GM18505 (cell line): Measurements from ENCODE around the gene FBXO8.

ENCODE experiments used
- ATAC-seq: cut with Tn5 transposase; IDR thresholded peaks from one replicate; pipeline ENCODE4 v1.9.1; 2021; ENCODE audit not compliant: unreplicated experiment
- POLR2A ChIP-seq: IDR thresholded peaks from 4 replicates; pipeline ENCODE4 v1.6.1; 2011; ENCODE audit warnings: borderline replicate concordance; ENCODE audit not compliant: insufficient read depth, insufficient read length; ENCODE audit errors: extremely low read depth

FBXO8 gene

GRCh38 chr4:174198828-174199227, 84.6 kb downstream of the FBXO8 start:
- no peak for ATAC-seq
- no peak for TF ChIP-seq POLR2A

GRCh38 chr4:174198396-174198795, 85.1 kb downstream of the FBXO8 start:
- no peak for TF ChIP-seq POLR2A
- ATAC-seq: no peak

GRCh38 chr4:174193438-174194374, 89.8 kb downstream of the FBXO8 start:
- TF ChIP-seq POLR2A: no peak
- ATAC-seq: no peak

GRCh38 chr4:174192943-174193342, 90.5 kb downstream of the FBXO8 start:
- no peak for TF ChIP-seq POLR2A
- ATAC-seq: no peak

GRCh38 chr4:174190832-174191500, 92.5 kb downstream of the FBXO8 start:
- TF ChIP-seq POLR2A: no peak
- no peak for ATAC-seq

- ATAC-seq: no peak
- TF ChIP-seq POLR2A: no peak
Measured at GRCh38 chr4:174189392-174190015, 94.0 kb downstream of the FBXO8 start.
